Measurements from ENCODE around the gene QKI. TPM values are rescaled to one million over a fixed set of nuclear protein-coding genes. Genes with fewer than 3 reads are reported as not detected.

The QKI gene
- total RNA-seq, 4 donors from 2014 or later: 283 to 425 (median 344) TPM

- Histone ChIP-seq H3K4me3 (peak overlapping the region; percentile 71 to 96 (median 87)), H3K9me3 (no peaks in the 10 kb centered on the region), H3K36me3 (no peaks in the 10 kb centered on the region), H3K27ac (peak overlapping the region; percentile 98 to 99 (median 99)), H3K4me1 (peaks cover 52 to 58% of the 10 kb centered on the region in 2 donors), H3K27me3 (no peaks in the 10 kb centered on the region)
- in situ Hi-C loops (cut with MboI; ENCODE audit: low sequenced_read_pairs in 4 of 4) (loop anchor here (5.0 to 25.0 kb wide), 7 partner anchors 158 to 1818 kb away; no protein-coding TSS in a partner anchor), intact Hi-C loops (cut with DNase I; ENCODE audit: low total_unique reads) (loop anchor here (2.0 to 10.0 kb wide), 4 partner anchors 165 to 1505 kb away; partner anchors contain the start of genes PACRG and PRKN)
- TF ChIP-seq POLR2A (IDR thresholded peaks at IDR 0.05): peak in 1 of 2 donors; percentile 16
- TF ChIP-seq CTCF (IDR thresholded peaks at IDR 0.05 in 4 of 5, conservative IDR thresholded peaks at IDR 0.05 in 1 of 5): no peak
- DNase-seq (no peak), ATAC-seq (peak; percentile 10 to 26)
Observed at GRCh38 chr6:163419413-163420288, 5.1 kb downstream of the QKI start.

GRCh38 chr6:163420289-163420614 lies 5.7 kb downstream of the QKI start:
- H3K9me3 ChIP-seq: no peaks in the 10 kb centered on the region
- DNase-seq (no peak), ATAC-seq (peak; percentile 12 to 26)
- peak overlapping the region; percentile 71 to 96 (median 87) for H3K4me3 ChIP-seq
- no peaks in the 10 kb centered on the region for H3K27me3 ChIP-seq
- intact Hi-C loops (cut with DNase I; ENCODE audit: low total_unique reads): loop anchor here (2.0 to 10.0 kb wide), 2 partner anchors 165 to 395 kb away; no protein-coding TSS in a partner anchor
- no peaks in the 10 kb centered on the region for H3K36me3 ChIP-seq
- TF ChIP-seq POLR2A (IDR thresholded peaks at IDR 0.05) (no peak), CTCF (IDR thresholded peaks at IDR 0.05 in 4 of 5, conservative IDR thresholded peaks at IDR 0.05 in 1 of 5) (no peak)
- H3K4me1 ChIP-seq: peaks cover 58 to 63% of the 10 kb centered on the region in 2 donors
- peak overlapping the region; percentile 98 to 99 (median 99) for H3K27ac ChIP-seq
- in situ Hi-C loops (cut with MboI; ENCODE audit: low sequenced_read_pairs in 4 of 4): loop anchor here (5.0 to 25.0 kb wide), 7 partner anchors 157 to 1817 kb away; no protein-coding TSS in a partner anchor

GRCh38 chr6:163422550-163422949 lies 8.0 kb downstream of the QKI start:
- no peak for TF ChIP-seq POLR2A (IDR thresholded peaks at IDR 0.05)
- no peak for TF ChIP-seq CTCF (IDR thresholded peaks at IDR 0.05 in 4 of 5, conservative IDR thresholded peaks at IDR 0.05 in 1 of 5)
- Histone ChIP-seq H3K36me3 (no peaks in the 10 kb centered on the region), H3K9me3 (no peaks in the 10 kb centered on the region), H3K27ac (peak overlapping the region; percentile 98 to 99 (median 99)), H3K4me3 (peak overlapping the region in 2 of 4 donors; percentile 16 to 23), H3K27me3 (no peaks in the 10 kb centered on the region), H3K4me1 (peaks cover 81 to 86% of the 10 kb centered on the region in 2 donors)
- in situ Hi-C loops (cut with MboI; ENCODE audit: low sequenced_read_pairs in 4 of 4): loop anchor here (5.0 to 25.0 kb wide), 7 partner anchors 155 to 1815 kb away; no protein-coding TSS in a partner anchor
- intact Hi-C loops (cut with DNase I; ENCODE audit: low total_unique reads): loop anchor here (2.0 to 10.0 kb wide), 2 partner anchors 288 to 392 kb away; no protein-coding TSS in a partner anchor
- peak in 1 of 2 donors; percentile 34 for ATAC-seq
- no peak for DNase-seq

GRCh38 chr6:163423696-163424095 lies 9.2 kb downstream of the QKI start:
- no peak for TF ChIP-seq CTCF (IDR thresholded peaks at IDR 0.05 in 4 of 5, conservative IDR thresholded peaks at IDR 0.05 in 1 of 5)
- no peak for TF ChIP-seq POLR2A (IDR thresholded peaks at IDR 0.05)
- peak overlapping the region; percentile 98 to 99 (median 99) for H3K27ac ChIP-seq
- H3K36me3 ChIP-seq: no peaks in the 10 kb centered on the region
- H3K27me3 ChIP-seq: no peaks in the 10 kb centered on the region
- ATAC-seq: no peak
- H3K4me1 ChIP-seq: peaks cover 93 to 97% of the 10 kb centered on the region in 2 donors
- in situ Hi-C loops (cut with MboI; ENCODE audit: low sequenced_read_pairs in 4 of 4) (loop anchor here (5.0 to 25.0 kb wide), 7 partner anchors 154 to 1814 kb away; no protein-coding TSS in a partner anchor), intact Hi-C loops (cut with DNase I; ENCODE audit: low total_unique reads) (loop anchor here (2.0 to 10.0 kb wide), 2 partner anchors 287 to 391 kb away; no protein-coding TSS in a partner anchor)
- H3K9me3 ChIP-seq: no peaks in the 10 kb centered on the region
- peak overlapping the region in 3 of 4 donors; percentile 0 to 23 (median 16) for H3K4me3 ChIP-seq
- no peak for DNase-seq

Data from gastrocnemius medialis (tissue), 4 donors.